GM12873 (cell line): Measurements from ENCODE around the gene ACTBL2.

Experiments
- TF ChIP-seq, protein P1 (sequence below): IDR thresholded peaks from 2 replicates; pipeline ENCODE4 v1.5.1; 2012; ENCODE audit warnings: low read depth, mild to moderate bottlenecking, moderate library complexity, low read length, control low read depth; ENCODE audit not compliant: insufficient read depth; ENCODE audit errors: missing control alignments

Gene ACTBL2

DNA sequence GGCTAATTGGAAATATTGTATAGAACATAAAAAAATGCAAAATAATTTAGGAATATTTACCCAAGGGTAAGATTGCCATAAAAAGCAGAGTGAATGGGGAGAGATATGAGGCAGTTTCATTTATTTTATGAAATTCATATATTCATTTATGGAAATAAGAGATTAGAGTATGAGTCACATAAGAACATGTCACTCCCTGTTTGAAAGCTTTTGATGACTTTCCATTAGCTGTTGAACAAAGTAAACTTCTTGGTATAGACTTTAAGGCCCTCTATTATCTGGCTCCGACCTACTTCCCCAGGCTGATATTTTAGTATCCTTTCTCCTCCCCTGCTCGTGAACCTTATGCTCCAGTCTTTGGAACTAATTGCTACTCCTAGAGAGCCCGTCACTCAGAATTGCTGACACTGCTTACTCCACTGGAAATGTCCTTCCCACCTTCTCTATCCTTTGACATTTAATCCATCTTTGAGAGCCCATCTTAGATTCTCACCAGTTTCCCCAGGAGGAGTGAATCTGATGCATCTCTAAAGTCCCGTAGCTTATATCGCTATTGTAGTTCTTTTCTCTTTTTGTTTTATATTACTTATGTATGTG, 8.9 kb upstream of the ACTBL2 start:
- TF ChIP-seq, protein P1, sequence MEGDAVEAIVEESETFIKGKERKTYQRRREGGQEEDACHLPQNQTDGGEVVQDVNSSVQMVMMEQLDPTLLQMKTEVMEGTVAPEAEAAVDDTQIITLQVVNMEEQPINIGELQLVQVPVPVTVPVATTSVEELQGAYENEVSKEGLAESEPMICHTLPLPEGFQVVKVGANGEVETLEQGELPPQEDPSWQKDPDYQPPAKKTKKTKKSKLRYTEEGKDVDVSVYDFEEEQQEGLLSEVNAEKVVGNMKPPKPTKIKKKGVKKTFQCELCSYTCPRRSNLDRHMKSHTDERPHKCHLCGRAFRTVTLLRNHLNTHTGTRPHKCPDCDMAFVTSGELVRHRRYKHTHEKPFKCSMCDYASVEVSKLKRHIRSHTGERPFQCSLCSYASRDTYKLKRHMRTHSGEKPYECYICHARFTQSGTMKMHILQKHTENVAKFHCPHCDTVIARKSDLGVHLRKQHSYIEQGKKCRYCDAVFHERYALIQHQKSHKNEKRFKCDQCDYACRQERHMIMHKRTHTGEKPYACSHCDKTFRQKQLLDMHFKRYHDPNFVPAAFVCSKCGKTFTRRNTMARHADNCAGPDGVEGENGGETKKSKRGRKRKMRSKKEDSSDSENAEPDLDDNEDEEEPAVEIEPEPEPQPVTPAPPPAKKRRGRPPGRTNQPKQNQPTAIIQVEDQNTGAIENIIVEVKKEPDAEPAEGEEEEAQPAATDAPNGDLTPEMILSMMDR: no peak

DNA sequence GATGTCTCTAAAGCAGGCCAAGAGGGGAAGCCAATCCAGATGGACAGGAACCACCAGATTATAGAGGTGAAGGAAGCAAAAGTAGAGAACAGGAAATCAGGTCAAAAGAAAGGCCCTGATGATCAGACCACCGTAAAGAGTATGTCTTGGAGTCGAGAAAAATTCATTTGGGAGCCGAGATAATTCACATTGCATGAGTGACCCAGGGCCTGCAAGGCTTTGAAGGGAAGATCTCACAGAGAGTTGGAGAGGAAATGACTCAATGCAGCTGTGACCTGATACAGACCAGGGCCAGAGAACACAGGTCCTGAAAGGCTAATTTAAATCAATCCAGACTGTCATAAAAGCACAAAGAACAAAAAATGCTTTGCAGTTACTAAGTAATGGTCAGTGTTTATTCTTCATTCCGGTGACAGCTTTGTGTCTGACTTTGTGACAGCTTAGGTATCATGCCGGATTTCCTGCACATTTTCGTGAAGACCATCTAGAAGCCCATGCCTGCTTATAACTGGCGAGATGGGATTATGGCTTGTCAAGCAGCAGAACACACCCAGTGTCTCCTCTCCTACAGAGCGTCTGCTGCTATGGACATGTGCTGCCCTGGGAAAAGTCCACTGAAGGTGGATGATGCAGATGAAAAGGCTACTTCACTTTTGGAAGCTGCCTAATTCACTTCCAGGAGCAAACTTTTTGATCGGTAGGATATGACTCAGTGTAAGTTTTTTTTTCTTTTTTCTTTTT, 5.8 kb upstream of the ACTBL2 start:
- TF ChIP-seq, protein P1: no peak

DNA sequence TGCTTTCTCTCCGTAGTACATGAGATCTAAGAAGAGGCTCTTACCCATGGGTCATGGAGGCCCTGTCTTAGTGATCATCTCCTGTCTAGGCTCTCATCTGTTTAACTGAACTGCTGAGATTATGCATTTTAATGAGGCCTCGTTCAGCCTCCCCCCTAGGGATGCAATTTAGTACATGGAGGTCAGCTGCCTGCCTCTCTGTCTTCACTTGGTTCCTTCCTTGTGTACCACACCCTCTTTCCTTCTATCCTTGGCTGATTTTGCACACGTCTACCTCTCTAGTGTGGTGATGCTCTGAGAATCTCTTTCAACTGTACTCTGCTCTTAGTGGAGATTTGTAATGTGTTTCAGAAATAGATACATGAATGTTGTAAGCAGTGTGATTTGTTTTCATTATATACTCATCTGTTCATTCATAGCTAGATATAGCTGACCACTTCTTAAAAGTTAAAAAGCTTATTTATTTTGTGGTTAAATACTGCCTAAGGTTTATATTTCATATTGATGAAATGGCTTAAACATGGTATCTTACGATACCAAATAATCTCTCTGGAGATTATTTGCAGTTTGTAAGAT, 3.5 kb upstream of the ACTBL2 start:
- TF ChIP-seq, protein P1: no peak

DNA sequence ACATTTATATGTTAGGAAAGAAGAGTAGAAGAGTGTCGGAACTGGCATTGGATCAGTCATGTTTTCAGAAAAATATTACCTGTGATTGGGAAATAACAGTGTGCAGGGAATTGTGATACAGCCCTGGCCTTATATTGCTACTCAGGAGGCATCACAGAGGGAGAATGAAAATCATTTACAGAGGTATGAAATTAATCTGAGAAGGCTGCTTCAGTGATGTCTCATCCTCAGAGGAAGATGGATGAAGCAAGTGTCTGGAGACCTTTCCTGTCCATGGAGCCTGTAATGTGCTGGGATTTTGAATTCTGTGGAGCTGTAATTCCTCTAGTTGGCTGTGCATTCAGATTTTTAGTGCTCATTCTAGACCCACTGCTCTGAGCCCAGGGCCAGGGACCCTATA, 3.8 kb downstream of the ACTBL2 start:
- TF ChIP-seq, protein P1: no peak

DNA sequence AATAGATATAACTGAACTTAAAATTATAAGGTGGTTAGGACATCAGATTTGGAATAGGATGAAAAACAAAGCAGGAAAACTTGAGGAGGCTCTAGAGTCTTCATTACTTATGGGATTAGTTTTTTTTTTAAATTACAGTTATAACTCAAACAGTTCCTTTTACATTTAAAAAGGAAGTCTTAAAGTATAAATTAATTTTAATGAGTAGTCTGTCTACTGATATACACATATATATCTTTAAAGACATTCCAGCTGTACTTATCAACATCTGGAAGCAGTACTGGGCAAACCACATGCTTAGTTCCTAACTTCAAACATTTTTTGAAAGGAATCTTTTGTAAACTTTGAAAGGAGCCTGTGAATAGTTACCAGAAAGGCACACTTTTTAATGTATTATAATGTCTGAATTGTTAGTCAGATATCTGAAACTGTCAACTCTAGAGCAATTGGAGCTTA, 6.0 kb downstream of the ACTBL2 start:
- TF ChIP-seq, protein P1: no peak

DNA sequence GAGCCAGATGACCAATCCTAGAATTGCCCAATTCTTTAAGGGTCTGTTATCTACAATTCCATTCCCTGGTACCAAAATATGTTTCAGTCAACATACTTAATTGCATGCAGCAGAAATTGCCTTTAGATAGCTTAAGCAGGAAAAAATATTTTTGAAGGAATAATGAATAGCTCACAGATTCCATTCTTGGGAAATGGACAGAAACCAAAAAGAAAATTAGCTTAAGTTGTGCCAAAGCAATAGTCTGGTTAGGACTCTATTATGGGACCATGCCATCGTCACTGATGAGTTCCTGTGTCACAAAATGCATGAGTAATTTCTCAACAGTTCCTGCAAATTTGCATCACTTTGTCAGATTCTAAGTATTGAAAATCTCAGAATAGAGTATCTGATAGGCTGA, 12.3 kb downstream of the ACTBL2 start:
- TF ChIP-seq, protein P1: no peak

DNA sequence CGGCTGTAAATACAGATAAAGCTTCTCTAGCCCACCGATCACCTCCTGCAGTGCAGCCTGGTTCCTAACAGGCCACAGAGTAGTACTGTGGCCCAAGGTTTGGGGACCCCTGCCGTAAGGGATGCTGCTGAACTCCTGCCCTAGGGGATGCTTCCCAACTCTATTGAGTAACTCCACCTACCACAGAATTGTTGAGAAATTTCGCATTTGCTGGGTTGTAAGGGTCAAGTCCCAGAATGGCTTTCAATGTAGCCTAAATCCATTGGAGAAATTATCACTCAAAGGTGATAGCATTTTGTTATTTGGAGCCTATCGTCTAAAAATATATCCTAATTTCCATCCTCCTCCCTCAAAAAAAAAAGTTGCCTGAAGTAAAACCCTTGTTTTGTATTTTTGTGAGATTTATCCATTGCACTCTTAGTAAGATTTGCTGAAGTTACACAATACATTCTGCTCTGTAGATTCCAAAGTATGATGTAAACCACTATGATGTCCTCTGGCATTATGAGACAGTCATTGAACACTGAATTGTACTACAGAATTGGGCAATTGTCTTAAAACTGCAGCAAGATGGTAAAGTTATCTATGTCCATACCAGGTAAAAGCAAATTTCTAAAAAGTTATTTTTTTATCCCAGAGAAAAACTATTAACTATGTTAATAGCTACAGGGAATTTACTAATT, 14.0 kb downstream of the ACTBL2 start:
- TF ChIP-seq, protein P1: no peak
